ENCODE data around the gene CTRB1. TPM values are rescaled to one million over a fixed set of nuclear protein-coding genes. Genes with fewer than 3 reads are reported as not detected.
"Not testable (repeated sequence)": the region's sequence is repeated elsewhere in the genome, so short reads cannot be mapped to it uniquely, and the experiment has no call there.

Gene CTRB1
- total RNA-seq, 1 donor from 2014 or later = not detected

DNA sequence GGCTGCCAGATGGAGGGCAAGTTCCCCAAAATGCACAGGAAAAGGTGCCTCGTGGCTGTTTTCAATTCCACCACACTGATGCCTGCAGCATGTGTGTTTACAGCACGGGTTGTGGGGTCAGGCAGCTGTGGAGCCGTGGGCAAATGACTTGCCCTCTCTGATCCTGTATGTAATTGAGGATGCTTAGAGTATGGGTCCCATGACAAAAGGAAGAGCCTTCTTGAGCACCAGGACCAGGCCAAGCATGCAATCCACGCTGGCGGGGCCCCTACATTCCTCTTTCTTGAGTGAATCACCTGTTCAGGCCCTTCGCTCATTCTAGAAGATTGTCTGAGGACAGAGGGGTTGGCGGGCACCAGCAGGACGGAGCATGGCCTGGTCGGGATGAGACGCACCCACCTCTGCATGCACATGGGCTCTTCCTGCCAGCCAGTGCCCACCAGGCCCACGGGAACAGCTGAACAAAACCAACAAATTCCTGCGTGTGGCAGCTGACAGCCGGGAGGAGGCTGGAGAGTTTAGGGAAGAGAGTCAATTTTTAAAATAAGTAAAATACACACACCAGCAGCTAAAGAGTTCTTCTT is 10.5 kb upstream of the CTRB1 start:
- Mint-ChIP-seq H3K27ac (ENCODE audit: unreplicated experiment) (no peak overlapping the region), H3K4me1 (ENCODE audit: low read depth, unreplicated experiment) (peaks cover 1% of the 10 kb centered on the region), H3K9me3 (ENCODE audit: unreplicated experiment) (peaks cover 4% of the 10 kb centered on the region), H3K36me3 (ENCODE audit: unreplicated experiment) (no peaks in the 10 kb centered on the region), H3K27me3 (ENCODE audit: unreplicated experiment) (no peaks in the 10 kb centered on the region), H3K4me3 (ENCODE audit: unreplicated experiment) (no peak overlapping the region)
- TF ChIP-seq, protein P1, sequence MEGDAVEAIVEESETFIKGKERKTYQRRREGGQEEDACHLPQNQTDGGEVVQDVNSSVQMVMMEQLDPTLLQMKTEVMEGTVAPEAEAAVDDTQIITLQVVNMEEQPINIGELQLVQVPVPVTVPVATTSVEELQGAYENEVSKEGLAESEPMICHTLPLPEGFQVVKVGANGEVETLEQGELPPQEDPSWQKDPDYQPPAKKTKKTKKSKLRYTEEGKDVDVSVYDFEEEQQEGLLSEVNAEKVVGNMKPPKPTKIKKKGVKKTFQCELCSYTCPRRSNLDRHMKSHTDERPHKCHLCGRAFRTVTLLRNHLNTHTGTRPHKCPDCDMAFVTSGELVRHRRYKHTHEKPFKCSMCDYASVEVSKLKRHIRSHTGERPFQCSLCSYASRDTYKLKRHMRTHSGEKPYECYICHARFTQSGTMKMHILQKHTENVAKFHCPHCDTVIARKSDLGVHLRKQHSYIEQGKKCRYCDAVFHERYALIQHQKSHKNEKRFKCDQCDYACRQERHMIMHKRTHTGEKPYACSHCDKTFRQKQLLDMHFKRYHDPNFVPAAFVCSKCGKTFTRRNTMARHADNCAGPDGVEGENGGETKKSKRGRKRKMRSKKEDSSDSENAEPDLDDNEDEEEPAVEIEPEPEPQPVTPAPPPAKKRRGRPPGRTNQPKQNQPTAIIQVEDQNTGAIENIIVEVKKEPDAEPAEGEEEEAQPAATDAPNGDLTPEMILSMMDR (IDR thresholded peaks at IDR 0.05; ENCODE audit: partially characterized antibody, unreplicated experiment) = no peak
- DNase-seq = no peak

GRCh38 chr16:75208861-75209505 is 9.8 kb upstream of the CTRB1 start:
- Mint-ChIP-seq H3K27me3 (ENCODE audit: unreplicated experiment) (no peaks in the 10 kb centered on the region), H3K27ac (ENCODE audit: unreplicated experiment) (no peak overlapping the region), H3K4me1 (ENCODE audit: low read depth, unreplicated experiment) (no peaks in the 10 kb centered on the region), H3K9me3 (ENCODE audit: unreplicated experiment) (peaks cover 2% of the 10 kb centered on the region), H3K36me3 (ENCODE audit: unreplicated experiment) (no peaks in the 10 kb centered on the region), H3K4me3 (ENCODE audit: unreplicated experiment) (no peak overlapping the region)
- TF ChIP-seq, protein P1 (IDR thresholded peaks at IDR 0.05; ENCODE audit: partially characterized antibody, unreplicated experiment) = no peak
- no peak for DNase-seq

GRCh38 chr16:75209514-75209913 is 9.3 kb upstream of the CTRB1 start:
- not testable (repeated sequence) for H3K9me3 Mint-ChIP-seq (ENCODE audit: unreplicated experiment); H3K27ac Mint-ChIP-seq (ENCODE audit: unreplicated experiment); DNase-seq; H3K36me3 Mint-ChIP-seq (ENCODE audit: unreplicated experiment); H3K27me3 Mint-ChIP-seq (ENCODE audit: unreplicated experiment); H3K4me1 Mint-ChIP-seq (ENCODE audit: low read depth, unreplicated experiment); H3K4me3 Mint-ChIP-seq (ENCODE audit: unreplicated experiment)

GRCh38 chr16:75209944-75210343 is 8.8 kb upstream of the CTRB1 start:
- H3K27me3 Mint-ChIP-seq (ENCODE audit: unreplicated experiment) = no peaks in the 10 kb centered on the region
- DNase-seq = no peak
- H3K36me3 Mint-ChIP-seq (ENCODE audit: unreplicated experiment) = no peaks in the 10 kb centered on the region
- TF ChIP-seq, protein P1 (IDR thresholded peaks at IDR 0.05; ENCODE audit: partially characterized antibody, unreplicated experiment) = no peak
- no peak overlapping the region for H3K27ac Mint-ChIP-seq (ENCODE audit: unreplicated experiment)
- H3K4me1 Mint-ChIP-seq (ENCODE audit: low read depth, unreplicated experiment) = no peaks in the 10 kb centered on the region
- H3K4me3 Mint-ChIP-seq (ENCODE audit: unreplicated experiment) = no peak overlapping the region
- H3K9me3 Mint-ChIP-seq (ENCODE audit: unreplicated experiment) = peaks cover 1% of the 10 kb centered on the region

DNA sequence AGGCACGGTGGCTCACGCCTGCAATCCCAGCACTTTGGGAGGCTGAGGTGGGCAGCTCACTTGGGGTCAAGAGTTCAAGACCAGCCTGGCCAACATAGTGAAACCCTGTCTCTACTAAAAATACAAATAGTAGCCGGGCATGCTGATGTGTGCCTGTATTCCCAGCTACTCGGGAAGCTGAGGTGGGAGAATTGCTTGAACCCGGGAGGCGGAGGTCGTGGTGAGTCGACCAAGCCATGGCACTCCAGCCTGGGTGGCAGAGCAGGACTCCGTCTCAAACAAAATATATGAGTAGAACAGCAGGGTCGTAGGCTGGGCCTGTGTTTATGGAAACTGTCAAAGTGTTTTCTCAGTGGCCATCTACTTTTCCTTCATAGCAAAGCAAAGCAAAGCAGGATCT is 7.5 kb upstream of the CTRB1 start:
- H3K36me3 Mint-ChIP-seq (ENCODE audit: unreplicated experiment); H3K4me1 Mint-ChIP-seq (ENCODE audit: low read depth, unreplicated experiment); H3K27me3 Mint-ChIP-seq (ENCODE audit: unreplicated experiment); DNase-seq; H3K4me3 Mint-ChIP-seq (ENCODE audit: unreplicated experiment); H3K9me3 Mint-ChIP-seq (ENCODE audit: unreplicated experiment); H3K27ac Mint-ChIP-seq (ENCODE audit: unreplicated experiment): not testable (repeated sequence)

DNA sequence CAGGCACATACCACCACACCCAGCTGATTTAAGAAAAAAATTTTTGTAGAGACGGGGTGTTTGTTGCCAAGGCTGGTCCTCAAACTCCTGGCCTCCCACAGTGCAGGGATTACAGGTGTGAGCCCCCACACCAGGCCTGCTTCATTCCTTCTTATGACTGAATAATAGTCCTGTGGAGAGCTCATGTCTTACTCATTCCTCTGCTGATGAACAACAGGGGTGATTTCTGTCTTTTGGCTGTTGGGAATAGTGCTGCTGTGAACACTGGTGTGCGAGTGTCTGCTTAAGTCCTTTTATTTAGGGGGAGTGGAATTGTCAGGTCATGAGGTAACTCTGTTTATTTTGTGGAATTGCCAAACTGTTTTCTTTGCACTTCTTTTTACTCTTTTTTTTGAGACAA is 2.7 kb upstream of the CTRB1 start:
- Mint-ChIP-seq H3K27me3 (ENCODE audit: unreplicated experiment) (peaks cover 5% of the 10 kb centered on the region), H3K27ac (ENCODE audit: unreplicated experiment) (no peak overlapping the region), H3K9me3 (ENCODE audit: unreplicated experiment) (peaks cover 8% of the 10 kb centered on the region), H3K36me3 (ENCODE audit: unreplicated experiment) (no peaks in the 10 kb centered on the region), H3K4me1 (ENCODE audit: low read depth, unreplicated experiment) (no peaks in the 10 kb centered on the region), H3K4me3 (ENCODE audit: unreplicated experiment) (no peak overlapping the region)
- no peak for DNase-seq
- TF ChIP-seq, protein P1 (IDR thresholded peaks at IDR 0.05; ENCODE audit: partially characterized antibody, unreplicated experiment) = no peak
